ENCODE measurements around the gene WDR90. TPM values are rescaled to one million over a fixed set of nuclear protein-coding genes. Genes with fewer than 3 reads are reported as not detected.
A peak's percentile ranks its signal among the peaks of the same experiment; 100 is the strongest.

Gene WDR90
- total and polyA plus RNA-seq, 2 of the 13 experiments (the other 11 are each of a cell fraction or from before 2014, with no cell fraction given) = 14.9 to 28.9 TPM

DNA sequence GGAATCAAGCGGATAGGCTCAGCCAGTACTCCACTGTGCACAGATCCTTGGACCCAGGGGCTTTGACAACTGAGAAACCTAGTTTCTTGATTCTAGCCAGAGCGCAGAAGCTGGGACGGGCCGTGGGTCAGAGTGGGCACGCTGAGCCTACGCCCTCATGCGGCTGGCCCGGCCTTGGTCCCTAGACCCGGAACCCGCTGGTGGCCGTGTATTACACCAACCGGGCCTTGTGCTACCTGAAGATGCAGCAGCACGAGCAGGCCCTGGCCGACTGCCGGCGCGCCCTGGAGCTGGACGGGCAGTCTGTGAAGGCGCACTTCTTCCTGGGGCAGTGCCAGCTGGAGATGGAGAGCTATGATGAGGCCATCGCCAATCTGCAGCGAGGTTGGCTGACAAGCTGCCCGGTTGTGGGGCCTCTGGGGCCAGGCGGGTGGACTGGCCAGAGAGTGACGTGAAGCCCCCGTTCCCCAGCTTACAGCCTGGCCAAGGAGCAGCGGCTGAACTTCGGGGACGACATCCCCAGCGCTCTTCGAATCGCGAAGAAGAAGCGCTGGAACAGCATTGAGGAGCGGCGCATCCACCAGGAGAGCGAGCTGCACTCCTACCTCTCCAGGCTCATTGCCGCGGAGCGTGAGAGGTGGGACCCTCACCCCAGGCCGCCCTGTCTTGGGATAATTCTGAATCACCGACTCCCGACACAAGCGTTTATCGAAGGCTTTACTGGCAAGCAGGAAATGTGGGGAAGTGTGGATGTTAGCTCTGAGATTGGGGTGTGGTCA is 32.0 kb downstream of the WDR90 start (continued):
- TF ChIP-seq ZNF317 (CRISPR knock-in tag; IDR thresholded peaks at IDR 0.05) (0 out of 2 replicates have a peak, but pooled peaks have one; percentile 47), HDAC2 (CRISPR knock-in tag; IDR thresholded peaks at IDR 0.05) (peak; percentile 25; the same call in 1 of the 2 replicates), BORCS8-MEF2B (CRISPR knock-in tag; IDR thresholded peaks at IDR 0.05) (no peak), ZNF563 (CRISPR knock-in tag; IDR thresholded peaks at IDR 0.05) (0 out of 2 replicates have a peak, but pooled peaks have one; percentile 24), ZNF574 (CRISPR knock-in tag; IDR thresholded peaks at IDR 0.05) (peak; percentile 83), ZSCAN21 (CRISPR knock-in tag; IDR thresholded peaks at IDR 0.05; ENCODE audit: borderline replicate concordance) (peak; percentile 64; the same call in 1 of the 2 replicates), FOSL2 (CRISPR knock-in tag; IDR thresholded peaks at IDR 0.05) (no peak), MXI1 (IDR thresholded peaks at IDR 0.05; ENCODE audit: borderline replicate concordance, low read depth, low read length) (peak; percentile 40; the same call in 1 of the 3 replicates), KLF16 (CRISPR knock-in tag; IDR thresholded peaks at IDR 0.05) (peak in 1 of 2 experiments; percentile 26; a peak in 1 of 4 replicates), DZIP1 (CRISPR knock-in tag; IDR thresholded peaks at IDR 0.05) (0 out of 2 replicates have a peak, but pooled peaks have one; percentile 20), CTCF (CRISPR knock-in tag; IDR thresholded peaks at IDR 0.05) (peak; percentile 76), AGO2 (optimal IDR thresholded peaks at IDR 0.05; ENCODE audit: low read depth, low read length) (no peak), NR2F2 (IDR thresholded peaks at IDR 0.05; ENCODE audit: borderline replicate concordance, low read depth) (no peak), MTA1 (CRISPR knock-in tag; IDR thresholded peaks at IDR 0.05; ENCODE audit: borderline replicate concordance) (peak; percentile 11; the same call in 1 of the 2 replicates), CSRNP2 (CRISPR knock-in tag; conservative IDR thresholded peaks at IDR 0.05; ENCODE audit: low read depth) (no peak), ZNF709 (CRISPR knock-in tag; IDR thresholded peaks at IDR 0.05) (0 out of 2 replicates have a peak, but pooled peaks have one; percentile 5), HNRNPL (IDR thresholded peaks at IDR 0.05; ENCODE audit: low read depth, low read length) (0 out of 2 replicates have a peak, but pooled peaks have one; percentile 61)
- TF ChIP-seq, protein P1, sequence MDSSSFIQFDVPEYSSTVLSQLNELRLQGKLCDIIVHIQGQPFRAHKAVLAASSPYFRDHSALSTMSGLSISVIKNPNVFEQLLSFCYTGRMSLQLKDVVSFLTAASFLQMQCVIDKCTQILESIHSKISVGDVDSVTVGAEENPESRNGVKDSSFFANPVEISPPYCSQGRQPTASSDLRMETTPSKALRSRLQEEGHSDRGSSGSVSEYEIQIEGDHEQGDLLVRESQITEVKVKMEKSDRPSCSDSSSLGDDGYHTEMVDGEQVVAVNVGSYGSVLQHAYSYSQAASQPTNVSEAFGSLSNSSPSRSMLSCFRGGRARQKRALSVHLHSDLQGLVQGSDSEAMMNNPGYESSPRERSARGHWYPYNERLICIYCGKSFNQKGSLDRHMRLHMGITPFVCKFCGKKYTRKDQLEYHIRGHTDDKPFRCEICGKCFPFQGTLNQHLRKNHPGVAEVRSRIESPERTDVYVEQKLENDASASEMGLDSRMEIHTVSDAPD (CRISPR knock-in tag; IDR thresholded peaks at IDR 0.05) = no peak
